HG02885 (cell line): ENCODE measurements around the gene IL37.

Source experiments
- ATAC-seq: cut with Tn5 transposase; IDR thresholded peaks from one replicate; pipeline ENCODE4 v1.9.1; 2021; ENCODE audit warnings: mild to moderate bottlenecking; ENCODE audit not compliant: unreplicated experiment, poor library complexity

IL37 gene

DNA sequence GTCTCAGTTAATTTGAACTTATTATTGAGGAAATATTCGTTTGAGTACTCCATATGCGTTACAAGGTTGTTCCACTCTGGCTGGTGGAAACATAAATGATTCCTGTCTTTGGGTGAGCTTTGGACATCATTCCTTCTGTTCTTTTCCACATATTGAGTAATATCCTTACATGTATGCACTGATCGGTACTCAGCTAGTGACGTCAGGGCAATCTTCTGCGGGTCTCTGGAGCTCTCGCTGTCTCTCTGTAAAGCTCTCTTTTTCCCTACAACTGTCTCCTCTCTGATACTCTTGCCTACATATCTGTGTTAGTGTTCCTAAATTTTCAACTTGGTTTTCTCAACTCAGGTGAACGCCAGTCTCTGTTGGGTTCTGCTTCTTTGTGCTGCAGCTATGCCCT lies 43.4 kb downstream of the IL37 start:
- no peak for ATAC-seq

DNA sequence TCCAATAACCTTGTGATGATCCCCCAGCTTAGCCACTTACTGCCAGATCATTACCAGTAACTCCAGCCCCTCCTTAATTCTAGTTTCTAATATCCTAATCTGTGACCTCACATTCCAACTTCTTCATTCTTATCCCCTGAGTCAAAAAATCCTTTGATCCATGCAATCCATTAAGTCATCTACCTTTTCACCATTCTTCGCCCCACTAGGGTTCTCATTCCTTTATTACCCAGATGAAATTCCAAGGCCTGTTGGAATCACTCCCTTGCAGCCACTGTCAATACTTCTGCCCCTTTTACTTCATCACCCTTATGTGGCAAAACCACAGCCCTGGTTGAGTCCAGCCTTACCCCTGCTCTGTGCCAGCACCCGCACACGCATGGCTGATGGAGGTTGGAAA lies 46.5 kb downstream of the IL37 start:
- ATAC-seq: no peak

DNA sequence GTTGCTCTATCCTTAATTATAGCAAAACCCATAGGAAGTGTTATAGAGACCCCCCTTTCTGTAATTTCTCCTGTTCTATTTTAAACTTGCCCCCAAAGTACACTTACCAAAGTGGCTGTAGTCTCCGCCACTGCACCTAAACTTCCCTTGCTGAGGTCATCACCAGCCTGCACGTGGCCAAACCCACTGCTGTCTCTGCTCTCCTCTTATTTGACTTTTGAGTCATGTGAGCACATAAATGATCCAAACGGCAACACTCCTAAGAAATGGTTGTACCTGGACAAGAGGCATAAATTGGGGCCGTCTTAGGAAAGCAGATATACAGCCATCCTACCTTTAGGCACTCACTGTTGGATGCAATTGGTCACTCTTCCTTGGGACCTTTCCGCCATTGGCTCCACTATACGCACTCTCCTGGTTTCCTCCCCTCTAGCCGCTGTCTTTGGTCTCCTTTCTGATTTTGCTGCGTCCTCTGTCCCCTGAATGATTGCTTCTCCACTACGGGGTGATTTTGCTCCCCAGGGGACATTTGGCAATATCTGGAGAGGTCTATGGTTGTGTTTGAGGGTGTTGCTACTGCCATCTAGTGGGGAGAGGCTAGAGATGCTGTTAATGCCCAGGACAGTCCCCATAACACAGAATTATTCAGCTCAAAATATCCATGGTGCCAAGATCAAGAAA lies 47.6 kb downstream of the IL37 start:
- peak; percentile 64 for ATAC-seq

DNA sequence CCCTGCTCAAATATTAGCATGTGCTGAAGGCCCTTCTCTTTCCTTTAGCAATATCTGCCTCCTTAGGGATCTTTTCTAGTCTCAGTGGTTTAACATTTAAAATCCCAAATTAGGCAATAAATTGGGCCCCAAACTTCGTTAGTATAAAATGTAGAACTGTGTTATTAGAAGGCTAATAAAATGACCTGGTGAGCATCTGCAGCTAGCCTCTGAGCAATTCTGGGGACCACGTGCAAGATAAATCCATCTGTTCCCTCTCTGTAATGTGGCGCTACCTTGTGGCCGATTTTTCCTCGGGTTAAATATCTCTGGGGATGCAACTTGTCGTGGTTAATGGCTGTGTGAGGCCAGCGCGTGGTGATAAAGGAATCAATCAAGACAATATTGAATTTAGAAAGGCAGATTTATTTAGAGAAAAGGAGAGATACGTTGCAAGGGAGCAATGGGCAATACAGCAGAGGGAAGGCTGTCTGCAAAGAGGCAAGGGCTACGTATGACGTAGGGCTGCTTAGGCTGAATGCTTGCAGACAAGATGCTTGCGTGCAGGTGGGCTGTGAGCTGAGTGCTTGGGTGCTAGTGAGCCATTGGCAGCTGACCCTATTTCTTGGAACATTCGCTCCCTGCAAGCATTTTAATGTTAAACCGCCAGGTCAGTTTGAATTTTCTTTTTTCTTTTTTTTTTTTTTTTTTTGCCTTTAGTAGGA lies 48.3 kb downstream of the IL37 start:
- ATAC-seq: no peak

DNA sequence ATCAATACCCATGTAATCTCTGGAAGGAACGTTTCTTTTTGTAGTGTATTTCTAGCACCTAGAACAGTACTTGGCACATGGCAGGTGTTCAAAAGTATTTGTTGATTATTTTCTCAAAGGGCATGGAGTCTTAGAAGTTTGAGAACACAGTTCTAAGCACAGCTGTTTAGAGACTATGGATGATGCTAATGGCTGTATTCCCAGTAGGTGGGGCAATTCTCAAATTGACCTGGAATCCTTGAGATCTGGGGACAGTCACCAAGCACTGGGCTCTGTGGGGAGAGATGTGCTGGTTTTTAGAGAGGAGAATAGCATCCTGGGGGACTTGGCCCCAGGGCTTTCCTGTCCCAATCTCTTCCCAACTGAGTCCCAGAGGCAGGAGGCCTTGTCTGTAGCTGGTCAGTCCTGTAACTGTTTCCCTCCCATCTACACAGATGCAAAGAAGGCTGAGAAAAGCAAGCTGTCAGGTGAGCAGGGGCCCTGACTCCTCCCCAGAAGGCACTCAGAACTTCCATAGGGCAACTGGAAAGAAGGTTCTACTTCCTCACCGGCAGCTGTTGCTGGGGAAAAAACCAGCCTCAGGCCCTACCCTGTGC lies 49.4 kb downstream of the IL37 start:
- no peak for ATAC-seq

DNA sequence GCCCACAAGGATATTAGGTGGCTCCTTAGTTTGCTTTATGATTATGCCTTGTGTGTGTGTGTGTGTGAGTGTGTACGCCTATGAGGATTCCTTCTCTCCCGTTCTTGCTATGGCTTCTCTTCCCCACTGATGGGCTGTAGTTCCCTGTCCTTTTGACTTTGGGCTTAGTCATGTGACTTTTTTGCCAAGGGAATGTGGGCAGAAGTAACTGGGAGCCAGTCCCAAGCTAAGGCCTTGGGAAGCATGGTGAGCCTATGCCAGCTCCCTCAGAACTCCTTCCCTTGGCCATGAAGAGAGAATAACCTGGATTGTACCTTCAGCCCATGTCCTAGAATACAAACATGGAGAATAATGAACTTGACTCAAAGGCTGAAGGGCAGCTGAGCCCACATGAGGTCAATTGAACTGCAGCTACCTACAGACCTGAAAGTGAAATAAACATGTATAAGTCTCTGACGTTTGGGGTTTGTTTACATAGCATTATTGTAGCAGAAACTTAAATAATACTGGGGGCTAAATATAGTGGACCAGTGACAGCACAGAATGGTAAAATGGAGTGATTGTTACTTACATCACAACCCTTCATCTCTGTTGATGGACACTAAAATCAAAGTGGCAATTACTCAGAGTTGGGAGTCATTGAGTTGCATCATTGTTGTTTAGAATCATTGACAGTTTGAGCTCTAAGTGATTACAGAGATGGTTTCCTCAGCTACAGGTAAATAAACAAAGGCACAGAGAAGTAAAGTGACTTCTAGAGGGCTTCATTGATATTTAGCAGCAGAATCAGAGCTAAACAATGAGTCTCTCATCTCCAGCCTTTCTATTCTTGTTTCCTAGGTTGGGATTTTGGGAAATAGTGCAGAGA lies 51.6 kb downstream of the IL37 start:
- ATAC-seq: no peak

DNA sequence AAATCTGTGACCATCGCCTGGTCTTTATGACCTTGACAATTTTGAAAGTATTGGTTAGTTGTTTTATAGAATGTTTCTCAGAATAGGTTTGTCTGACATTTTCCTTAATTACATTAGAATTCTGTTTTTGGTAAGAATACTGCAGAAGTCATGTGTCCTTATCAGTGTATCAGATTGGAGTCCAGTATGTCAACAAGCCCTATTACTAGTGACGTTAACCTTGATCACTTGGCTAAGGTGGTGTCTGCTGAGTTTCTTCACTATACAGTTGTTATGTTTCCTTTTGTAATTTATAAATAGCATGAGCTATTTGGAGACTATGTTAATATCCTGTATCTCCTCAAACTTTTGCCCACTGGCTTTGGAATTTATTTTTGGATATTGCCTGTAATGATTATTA lies 56.1 kb downstream of the IL37 start:
- ATAC-seq: no peak
